ENCODE measurements around the gene PITPNC1. TPM values are rescaled to one million over a fixed set of nuclear protein-coding genes. Genes with fewer than 3 reads are reported as not detected.

Gene PITPNC1
- polyA plus RNA-seq, 1 of the 3 experiments (the other 2 are of a cell fraction) = 18.4 TPM

DNA sequence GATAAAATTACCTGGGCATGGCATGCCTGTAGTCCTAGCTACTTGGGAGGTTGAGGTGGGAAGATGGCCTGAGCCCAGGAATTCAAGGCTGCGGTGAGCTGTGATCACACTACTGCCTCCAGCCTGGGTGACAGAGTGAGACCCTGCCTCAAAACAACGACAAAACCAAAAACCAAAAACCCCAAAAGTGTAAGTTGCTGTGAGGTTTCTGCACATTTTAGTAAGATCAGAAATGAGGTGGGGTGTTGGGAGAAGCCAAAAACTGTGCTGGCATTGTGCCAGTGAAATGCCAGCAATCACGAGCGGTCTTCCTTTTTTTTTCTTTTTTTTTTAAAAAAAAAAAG, 114.6 kb downstream of the PITPNC1 start:
- Histone ChIP-seq H3K9ac (peak overlapping the region; percentile 11; the same call in 1 of the 2 replicates), H3K27me3 (ENCODE audit: insufficient read depth) (no peaks in the 10 kb centered on the region), H3K9me3 (no peaks in the 10 kb centered on the region), H3K79me2 (ENCODE audit: insufficient read depth) (peaks cover 3% of the 10 kb centered on the region; the same call in 1 of the 2 replicates), H2AFZ (ENCODE audit: low read depth) (no peak overlapping the region), H3K36me3 (replicated peaks in 1 of 2; ENCODE audit: control insufficient read depth in 1 of 2, insufficient read depth in 2 of 2, low read length in 1 of 2) (no peaks in the 10 kb centered on the region), H4K20me1 (ENCODE audit: insufficient read depth) (peaks cover 5% of the 10 kb centered on the region; the same call in 1 of the 2 replicates), H3K9me2 (no peaks in the 10 kb centered on the region), H3K4me2 (peak overlapping the region; percentile 51), H3K4me3 (ENCODE audit: low read depth in 2 of 2, low read length in 1 of 2) (peak overlapping the region in 1 of 2 experiments; percentile 35; a peak in 1 of 4 replicates), H3F3A (replicated peaks; ENCODE audit: insufficient read depth) (peaks cover 18% of the 10 kb centered on the region), H3K27ac (ENCODE audit: low read depth in 2 of 2, low read length in 1 of 2) (peak overlapping the region; percentile 84 to 92), H3K4me1 (ENCODE audit: control insufficient read depth in 1 of 2, insufficient read depth in 2 of 2, low read depth in 1 of 2, low read length in 1 of 2) (peaks cover 12 to 35% of the 10 kb centered on the region in 2 experiments)
- WGBS (ENCODE audit: low lambda C conversion rate) = 43% methylated on average over 4 of the region's 4 CpGs
- no peak for DNase-seq
- peak; percentile 27; the same call in 1 of the 2 replicates for TF ChIP-seq NFIC (IDR thresholded peaks at IDR 0.05; ENCODE audit: borderline replicate concordance)
- TF ChIP-seq TEAD4 (IDR thresholded peaks at IDR 0.05; ENCODE audit: borderline replicate concordance, insufficient read depth) = no peak
- ChIA-PET CTCF (interaction anchor here (0.7 to 11.2 kb wide), 12 partner anchors 12 to 225 kb away, joined by 3 to 96 read pairs (median 6); partner anchors contain the start of gene PITPNC1), POLR2A (interaction anchor here (0.7 to 2.4 kb wide), 6 partner anchors 37 to 114 kb away, joined by 3 to 17 read pairs (median 10); partner anchors contain the start of gene PITPNC1)

DNA sequence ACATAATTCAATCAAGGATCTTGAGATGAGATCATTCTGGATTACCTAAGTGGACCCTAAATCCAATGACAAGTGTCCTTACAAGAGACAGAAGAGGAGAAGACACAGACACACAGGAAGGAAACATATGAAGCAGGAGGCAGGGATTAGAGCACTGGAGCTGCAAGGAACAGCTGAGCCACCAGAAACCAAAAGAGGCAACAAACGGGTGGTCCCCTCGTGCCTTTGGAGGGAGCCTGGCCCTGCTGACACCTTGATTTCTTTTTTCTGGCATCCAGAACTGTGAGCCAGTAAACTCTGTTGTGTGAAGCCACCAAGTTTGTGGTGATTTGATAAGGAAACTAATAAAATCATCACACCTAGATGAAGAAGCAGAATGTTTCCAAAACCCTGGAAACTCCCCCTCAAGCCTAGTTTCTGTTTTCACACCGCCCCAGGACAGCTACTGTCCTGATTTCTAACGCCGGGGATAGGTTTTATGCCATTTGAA, 115.2 kb downstream of the PITPNC1 start:
- peaks cover 3% of the 10 kb centered on the region; the same call in 1 of the 2 replicates for H3K79me2 ChIP-seq (ENCODE audit: insufficient read depth)
- no peaks in the 10 kb centered on the region for H3K9me3 ChIP-seq
- peak overlapping the region; percentile 84 to 92; a peak in 2 of 4 replicates for H3K27ac ChIP-seq (ENCODE audit: low read depth in 2 of 2, low read length in 1 of 2)
- TF ChIP-seq GATA2 (CRISPR knock-in tag; IDR thresholded peaks at IDR 0.05) = no peak
- TF ChIP-seq GABPA (IDR thresholded peaks at IDR 0.05; ENCODE audit: low read depth) = no peak
- TF ChIP-seq TEAD4 (IDR thresholded peaks at IDR 0.05; ENCODE audit: borderline replicate concordance, insufficient read depth) = no peak
- no peak for TF ChIP-seq FOSL2 (IDR thresholded peaks at IDR 0.05; ENCODE audit: borderline replicate concordance, low read depth)
- no peak for TF ChIP-seq CHD2 (IDR thresholded peaks at IDR 0.05; ENCODE audit: low read length, partially characterized antibody)
- TF ChIP-seq RCOR1 (IDR thresholded peaks at IDR 0.05; ENCODE audit: low read length) = no peak
- no peak for TF ChIP-seq RXRA (IDR thresholded peaks at IDR 0.05; ENCODE audit: borderline replicate concordance, low read depth)
- TF ChIP-seq MXI1 (IDR thresholded peaks at IDR 0.05; ENCODE audit: low read depth, low read length) = no peak
- no peak for TF ChIP-seq SIN3A (IDR thresholded peaks at IDR 0.05; ENCODE audit: borderline replicate concordance, low read depth, low read length)
- no peak for TF ChIP-seq MEF2A (IDR thresholded peaks at IDR 0.05; ENCODE audit: borderline replicate concordance, low read depth)
- no peak for TF ChIP-seq FOXJ3 (CRISPR knock-in tag; IDR thresholded peaks at IDR 0.05)
- TF ChIP-seq, protein P1, sequence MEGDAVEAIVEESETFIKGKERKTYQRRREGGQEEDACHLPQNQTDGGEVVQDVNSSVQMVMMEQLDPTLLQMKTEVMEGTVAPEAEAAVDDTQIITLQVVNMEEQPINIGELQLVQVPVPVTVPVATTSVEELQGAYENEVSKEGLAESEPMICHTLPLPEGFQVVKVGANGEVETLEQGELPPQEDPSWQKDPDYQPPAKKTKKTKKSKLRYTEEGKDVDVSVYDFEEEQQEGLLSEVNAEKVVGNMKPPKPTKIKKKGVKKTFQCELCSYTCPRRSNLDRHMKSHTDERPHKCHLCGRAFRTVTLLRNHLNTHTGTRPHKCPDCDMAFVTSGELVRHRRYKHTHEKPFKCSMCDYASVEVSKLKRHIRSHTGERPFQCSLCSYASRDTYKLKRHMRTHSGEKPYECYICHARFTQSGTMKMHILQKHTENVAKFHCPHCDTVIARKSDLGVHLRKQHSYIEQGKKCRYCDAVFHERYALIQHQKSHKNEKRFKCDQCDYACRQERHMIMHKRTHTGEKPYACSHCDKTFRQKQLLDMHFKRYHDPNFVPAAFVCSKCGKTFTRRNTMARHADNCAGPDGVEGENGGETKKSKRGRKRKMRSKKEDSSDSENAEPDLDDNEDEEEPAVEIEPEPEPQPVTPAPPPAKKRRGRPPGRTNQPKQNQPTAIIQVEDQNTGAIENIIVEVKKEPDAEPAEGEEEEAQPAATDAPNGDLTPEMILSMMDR (IDR thresholded peaks at IDR 0.05) = no peak
- no peak for TF ChIP-seq JUND (IDR thresholded peaks at IDR 0.05)
- TF ChIP-seq, protein P2, sequence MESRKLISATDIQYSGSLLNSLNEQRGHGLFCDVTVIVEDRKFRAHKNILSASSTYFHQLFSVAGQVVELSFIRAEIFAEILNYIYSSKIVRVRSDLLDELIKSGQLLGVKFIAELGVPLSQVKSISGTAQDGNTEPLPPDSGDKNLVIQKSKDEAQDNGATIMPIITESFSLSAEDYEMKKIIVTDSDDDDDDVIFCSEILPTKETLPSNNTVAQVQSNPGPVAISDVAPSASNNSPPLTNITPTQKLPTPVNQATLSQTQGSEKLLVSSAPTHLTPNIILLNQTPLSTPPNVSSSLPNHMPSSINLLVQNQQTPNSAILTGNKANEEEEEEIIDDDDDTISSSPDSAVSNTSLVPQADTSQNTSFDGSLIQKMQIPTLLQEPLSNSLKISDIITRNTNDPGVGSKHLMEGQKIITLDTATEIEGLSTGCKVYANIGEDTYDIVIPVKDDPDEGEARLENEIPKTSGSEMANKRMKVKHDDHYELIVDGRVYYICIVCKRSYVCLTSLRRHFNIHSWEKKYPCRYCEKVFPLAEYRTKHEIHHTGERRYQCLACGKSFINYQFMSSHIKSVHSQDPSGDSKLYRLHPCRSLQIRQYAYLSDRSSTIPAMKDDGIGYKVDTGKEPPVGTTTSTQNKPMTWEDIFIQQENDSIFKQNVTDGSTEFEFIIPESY (IDR thresholded peaks at IDR 0.05; ENCODE audit: borderline replicate concordance, low read depth) = no peak
- TF ChIP-seq POLR2AphosphoS5 (IDR thresholded peaks at IDR 0.05; ENCODE audit: low read depth, low read length) = no peak
- TF ChIP-seq EP300 (IDR thresholded peaks at IDR 0.05; ENCODE audit: borderline replicate concordance in 1 of 2, low read depth in 1 of 2, low read length in 1 of 2) = no peak
- TF ChIP-seq ELF1 (IDR thresholded peaks at IDR 0.05) = no peak
- no peaks in the 10 kb centered on the region for H3K36me3 ChIP-seq (replicated peaks in 1 of 2; ENCODE audit: control insufficient read depth in 1 of 2, insufficient read depth in 2 of 2, low read length in 1 of 2)
- DNase-seq = no peak
- no peaks in the 10 kb centered on the region for H3K27me3 ChIP-seq (ENCODE audit: insufficient read depth)
- no peaks in the 10 kb centered on the region for H3K9me2 ChIP-seq
- H4K20me1 ChIP-seq (ENCODE audit: insufficient read depth) = peaks cover 5% of the 10 kb centered on the region; the same call in 1 of the 2 replicates
- H3K4me3 ChIP-seq (ENCODE audit: low read depth in 2 of 2, low read length in 1 of 2) = no peak overlapping the region
- WGBS (ENCODE audit: low lambda C conversion rate) = 82% methylated on average over 5 of the region's 5 CpGs
- CTCF ChIA-PET = interaction anchor here (1.1 to 11.2 kb wide), 6 partner anchors 17 to 115 kb away, joined by 3 to 96 read pairs (median 24); partner anchors contain the start of gene PITPNC1
- H2AFZ ChIP-seq (ENCODE audit: low read depth) = no peak overlapping the region
- H3K4me1 ChIP-seq (ENCODE audit: control insufficient read depth in 1 of 2, insufficient read depth in 2 of 2, low read depth in 1 of 2, low read length in 1 of 2) = peaks cover 12 to 35% of the 10 kb centered on the region in 2 experiments
- H3K4me2 ChIP-seq = no peak overlapping the region
- H3K9ac ChIP-seq = no peak overlapping the region
- peaks cover 18% of the 10 kb centered on the region for H3F3A ChIP-seq (replicated peaks; ENCODE audit: insufficient read depth)
- POLR2A ChIA-PET = interaction anchor here (2.1 kb wide), 1 partner anchor 107 kb away, joined by 9 read pairs; no protein-coding TSS in a partner anchor
